GM12891 (cell line): Measurements from ENCODE around the gene HBG1.

Experiments used
- DNase-seq: peaks from one replicate; pipeline ENCODE4 v3.0.0; 2011; ENCODE audit warnings: low spot score; ENCODE audit not compliant: insufficient read length
- FAIRE-seq: peaks from 2 replicates; lab custom pipeline; 2011; peaks lifted over from hg19 to GRCh38; lab: Jason Lieb, UNC
- PAX5 ChIP-seq: IDR thresholded peaks from 2 replicates; pipeline ENCODE4 v1.6.1; 2011; ENCODE audit warnings: low read length, moderate library complexity, mild to moderate bottlenecking; ENCODE audit not compliant: insufficient read depth, severe bottlenecking
- POLR2A ChIP-seq: IDR thresholded peaks from 2 replicates; pipeline ENCODE4 v1.6.1; 2011; ENCODE audit warnings: low read depth, low read length, control low read depth
- POLR2AphosphoS5 ChIP-seq: IDR thresholded peaks from 2 replicates; pipeline ENCODE4 v1.6.1; 2011; ENCODE audit warnings: low read depth, low read length, control low read depth
- POU2F2 ChIP-seq: IDR thresholded peaks from 2 replicates; pipeline ENCODE4 v1.6.1; 2011; ENCODE audit warnings: low read depth, mild to moderate bottlenecking, control low read depth, low read length, moderate library complexity
- SPI1 ChIP-seq: IDR thresholded peaks from 2 replicates; pipeline ENCODE4 v1.6.1; 2011; ENCODE audit warnings: low read depth, low read length, control low read depth
- TAF1 ChIP-seq: IDR thresholded peaks from 2 replicates; pipeline ENCODE4 v1.6.1; 2011; ENCODE audit warnings: low read depth, low read length, control low read depth

HBG1 gene

GRCh38 chr11:5239046-5239445, 10.6 kb downstream of the HBG1 start:
- FAIRE-seq (no peak), DNase-seq (no peak)
- TF ChIP-seq PAX5: no peak
- TF ChIP-seq POLR2AphosphoS5: no peak
- no peak for TF ChIP-seq TAF1
- TF ChIP-seq SPI1: no peak
- no peak for TF ChIP-seq POU2F2
- no peak for TF ChIP-seq POLR2A

- FAIRE-seq (no peak), DNase-seq (no peak)
- TF ChIP-seq SPI1 (no peak), PAX5 (no peak), POLR2A (no peak), POU2F2 (no peak), TAF1 (no peak), POLR2AphosphoS5 (no peak)
Measured at GRCh38 chr11:5238486-5238885, 11.2 kb downstream of the HBG1 start.

DNA sequence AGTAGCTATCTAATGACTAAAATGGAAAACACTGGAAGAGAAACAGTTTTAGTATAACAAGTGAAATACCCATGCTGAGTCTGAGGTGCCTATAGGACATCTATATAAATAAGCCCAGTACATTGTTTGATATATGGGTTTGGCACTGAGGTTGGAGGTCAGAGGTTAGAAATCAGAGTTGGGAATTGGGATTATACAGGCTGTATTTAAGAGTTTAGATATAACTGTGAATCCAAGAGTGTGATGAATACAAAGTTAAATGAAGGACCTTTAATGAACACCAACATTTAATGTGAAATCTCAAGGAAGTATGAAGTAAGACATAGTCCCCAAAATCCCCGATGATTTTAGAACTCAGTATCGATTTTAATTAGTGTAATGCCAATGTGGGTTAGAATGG, 12.2 kb downstream of the HBG1 start:
- TF ChIP-seq POLR2A (no peak), SPI1 (no peak), POU2F2 (no peak), TAF1 (no peak), POLR2AphosphoS5 (no peak), PAX5 (no peak)
- no peak for FAIRE-seq
- DNase-seq: no peak

- no peak for TF ChIP-seq PAX5
- TF ChIP-seq POLR2AphosphoS5: no peak
- TF ChIP-seq POU2F2: no peak
- TF ChIP-seq POLR2A: no peak
- TF ChIP-seq SPI1: no peak
- TF ChIP-seq TAF1: no peak
- DNase-seq (no peak), FAIRE-seq (no peak)
Measured at GRCh38 chr11:5235364-5236095, 14.1 kb downstream of the HBG1 start.

DNA sequence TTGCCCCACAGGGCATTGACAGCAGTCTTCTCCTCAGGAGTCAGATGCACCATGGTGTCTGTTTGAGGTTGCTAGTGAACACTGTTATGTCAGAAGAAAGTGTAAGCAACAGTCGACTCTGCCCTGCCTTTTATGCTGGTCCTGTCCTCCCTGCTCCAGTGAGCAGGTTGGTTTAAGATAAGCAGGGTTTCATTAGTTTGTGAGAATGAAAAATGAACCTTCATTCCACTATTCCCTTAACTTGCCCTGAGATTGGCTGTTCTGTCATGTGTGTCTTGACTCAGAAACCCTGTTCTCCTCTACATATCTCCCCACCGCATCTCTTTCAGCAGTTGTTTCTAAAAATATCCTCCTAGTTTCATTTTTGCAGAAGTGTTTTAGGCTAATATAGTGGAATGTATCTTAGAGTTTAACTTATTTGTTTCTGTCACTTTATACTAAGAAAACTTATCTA, 15.2 kb downstream of the HBG1 start, which contains the start of gene HBD:
TSS of gene HBD (minus strand) at position 103 of the 454 bp plus-strand sequence. CDS start at position 53, 50 bp downstream.
- FAIRE-seq (peak; percentile 76), DNase-seq (no peak)
- TF ChIP-seq POU2F2: no peak

GRCh38 chr11:5233307-5233706, 16.4 kb downstream of the HBG1 start:
- TF ChIP-seq POLR2A (no peak), TAF1 (no peak), PAX5 (no peak), SPI1 (no peak), POU2F2 (no peak), POLR2AphosphoS5 (no peak)
- FAIRE-seq: no peak

GRCh38 chr11:5232821-5233220, 16.8 kb downstream of the HBG1 start:
- FAIRE-seq: no peak
- DNase-seq: no peak
- TF ChIP-seq POLR2A (no peak), PAX5 (no peak), POU2F2 (no peak), POLR2AphosphoS5 (no peak), SPI1 (no peak), TAF1 (no peak)

More at GRCh38 chr11:5233307-5233706, 16.4 kb downstream of the HBG1 start:
- no peak for DNase-seq

GRCh38 chr11:5232176-5232575, 17.5 kb downstream of the HBG1 start:
- TF ChIP-seq POLR2A (no peak), SPI1 (no peak), TAF1 (no peak), POLR2AphosphoS5 (no peak), PAX5 (no peak), POU2F2 (no peak)
- DNase-seq: no peak
- FAIRE-seq: no peak

- FAIRE-seq: no peak
- no peak for DNase-seq
Measured at GRCh38 chr11:5231111-5231510, 18.5 kb downstream of the HBG1 start.

GRCh38 chr11:5230266-5230665, 19.4 kb downstream of the HBG1 start:
- DNase-seq (no peak), FAIRE-seq (no peak)
- TF ChIP-seq POU2F2 (no peak), POLR2AphosphoS5 (no peak), SPI1 (no peak), PAX5 (no peak), TAF1 (no peak), POLR2A (no peak)

More at GRCh38 chr11:5231111-5231510, 18.5 kb downstream of the HBG1 start:
- TF ChIP-seq POLR2AphosphoS5 (no peak), TAF1 (no peak), POU2F2 (no peak), PAX5 (no peak), POLR2A (no peak), SPI1 (no peak)

DNA sequence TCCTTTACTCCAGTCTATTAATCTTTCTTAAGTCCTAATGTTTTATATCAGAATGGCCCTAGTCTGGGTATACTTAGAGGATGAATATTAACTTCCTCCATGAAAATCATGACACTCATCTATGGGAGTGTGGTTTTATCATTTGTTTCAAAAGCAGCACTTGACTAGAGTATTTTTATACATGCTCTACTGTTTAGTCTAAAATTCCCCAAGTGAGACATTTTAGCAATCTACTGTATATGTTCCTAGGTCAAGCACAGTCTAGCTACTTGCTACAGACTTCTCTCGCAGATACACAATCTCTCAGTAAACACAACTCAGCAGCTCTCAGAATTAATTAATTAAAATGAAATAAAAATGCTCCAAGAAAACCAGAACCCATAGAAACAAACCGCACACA, 19.9 kb downstream of the HBG1 start:
- TF ChIP-seq POLR2AphosphoS5 (no peak), SPI1 (no peak), POLR2A (no peak), POU2F2 (no peak), PAX5 (no peak), TAF1 (no peak)
- FAIRE-seq: no peak
- no peak for DNase-seq
